GM21447 (cell line): Measurements from ENCODE around the gene PSMB7.

Experiments
- ATAC-seq: cut with Tn5 transposase; IDR thresholded peaks from one replicate; pipeline ENCODE4 v1.9.1; 2021; ENCODE audit not compliant: unreplicated experiment

The PSMB7 gene

DNA sequence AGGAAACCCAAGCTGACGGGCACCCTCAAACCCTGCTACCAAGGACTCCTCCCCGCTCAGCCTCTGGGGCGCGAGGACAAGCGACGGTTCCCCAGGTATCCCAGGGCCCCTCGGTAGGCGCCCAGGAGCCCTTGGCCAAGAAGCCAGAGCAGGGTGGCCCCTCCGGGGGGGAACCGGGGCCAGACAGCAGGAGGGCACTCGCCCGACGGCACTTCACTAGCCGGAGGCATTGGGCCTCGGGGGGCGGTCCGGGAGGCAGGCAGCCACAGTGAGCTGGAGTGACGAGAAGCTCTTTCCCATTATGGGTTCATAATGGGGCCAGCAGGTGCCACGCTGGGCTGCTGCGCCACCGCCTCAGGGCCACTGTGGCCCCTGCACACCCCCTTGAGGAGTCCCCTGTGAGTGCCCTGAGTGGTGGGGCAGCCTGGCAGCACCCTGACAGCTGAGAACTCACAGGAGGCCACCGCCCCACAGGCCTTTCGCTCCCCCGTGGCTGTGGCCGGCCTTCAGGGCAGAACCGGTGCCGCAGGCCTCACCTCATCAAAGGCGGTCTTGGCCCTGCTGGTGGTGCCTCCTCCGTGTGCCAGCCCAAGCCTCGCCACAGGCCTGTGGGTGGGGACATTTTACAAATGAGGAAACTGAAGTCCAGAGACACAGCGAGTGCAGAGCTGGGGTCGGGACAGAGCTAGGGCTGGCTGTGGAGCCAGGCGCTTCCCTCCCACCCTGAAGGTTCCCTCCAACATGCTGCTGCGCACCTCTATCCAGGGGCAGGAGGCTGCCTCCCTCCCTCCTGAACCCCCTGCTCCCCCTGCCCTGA is 68.7 kb downstream of the PSMB7 start:
- ATAC-seq: no peak

DNA sequence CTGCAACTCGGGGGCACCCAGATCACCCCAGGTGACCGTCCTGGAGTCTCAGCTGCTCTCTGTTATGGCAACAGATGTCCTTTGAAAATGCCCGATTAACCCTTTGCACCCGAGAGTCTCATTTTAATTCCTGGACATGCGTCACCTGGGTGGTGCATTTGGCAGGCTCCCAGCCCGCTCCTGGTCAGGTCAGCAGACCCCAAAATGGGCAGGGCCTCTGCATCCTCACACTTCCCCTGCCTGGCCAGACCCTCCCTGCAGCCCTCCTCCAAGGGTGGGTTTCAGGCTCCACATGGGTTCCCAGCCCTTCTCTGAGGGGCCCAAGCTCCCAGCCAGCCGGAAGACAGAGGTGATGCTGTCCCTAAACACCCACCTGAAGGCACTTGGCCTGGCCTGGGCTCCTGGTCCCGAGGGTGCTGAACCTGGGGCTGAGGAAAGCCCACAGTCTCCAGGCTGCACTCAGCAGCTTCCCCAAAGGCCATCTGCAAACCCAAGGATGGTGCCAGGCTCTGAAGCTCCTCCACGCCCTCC is 69.4 kb downstream of the PSMB7 start:
- ATAC-seq: no peak

DNA sequence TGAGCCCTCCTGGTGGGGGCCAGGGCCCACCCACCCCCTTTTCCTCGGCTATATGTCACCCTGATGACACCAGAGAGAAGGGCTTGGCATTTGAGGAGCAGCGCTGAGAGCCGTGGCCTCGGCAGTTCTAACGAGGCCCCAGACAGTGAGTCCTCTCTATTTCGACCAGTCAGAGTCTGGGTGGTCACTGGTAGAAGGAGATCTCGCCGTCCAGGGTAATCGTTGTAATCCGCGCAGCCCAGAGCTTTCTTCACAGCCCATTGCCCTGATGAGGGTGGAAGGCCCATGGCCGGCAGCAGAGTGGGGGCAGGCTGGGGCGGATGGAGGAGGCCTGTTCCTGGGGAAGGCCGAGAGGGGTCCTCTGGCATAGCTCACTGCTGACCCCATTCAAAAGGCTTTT is 70.2 kb downstream of the PSMB7 start:
- no peak for ATAC-seq

DNA sequence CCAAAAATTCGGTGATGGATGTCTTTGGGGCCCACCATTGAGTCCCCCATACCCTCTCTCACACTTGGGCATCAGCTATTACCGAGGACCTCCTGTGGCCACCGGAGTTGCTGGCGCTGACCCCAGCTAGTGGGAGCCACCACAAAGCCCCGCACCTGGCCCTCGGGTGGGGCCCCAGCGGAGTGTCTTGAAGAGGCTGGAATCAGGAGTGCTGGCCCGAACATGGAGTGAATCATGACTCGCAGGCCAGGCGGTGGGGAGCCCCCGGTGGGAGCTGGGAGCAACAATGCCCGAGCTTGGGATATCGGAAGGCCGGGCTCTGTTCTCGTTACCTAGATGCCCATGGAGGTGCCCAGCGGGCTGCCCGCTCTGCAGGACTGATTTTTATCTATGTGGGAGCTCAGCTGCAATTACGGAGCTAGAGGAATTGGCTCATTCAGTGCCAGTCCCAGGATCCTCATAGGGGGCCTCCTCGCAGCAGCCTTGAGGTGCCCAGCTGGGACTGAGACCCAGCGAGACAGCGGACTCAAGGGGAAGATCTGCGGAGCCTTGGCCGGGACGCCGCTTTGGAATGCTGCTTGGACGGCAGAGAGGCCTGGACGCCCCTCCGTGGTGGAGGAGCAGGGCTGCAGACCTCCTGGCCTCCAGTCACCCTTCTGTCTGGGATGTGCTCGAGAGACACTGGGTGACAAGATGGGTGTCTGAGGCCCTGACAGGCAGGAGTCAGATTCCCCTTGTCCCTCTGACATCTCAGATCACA is 70.8 kb downstream of the PSMB7 start:
- no peak for ATAC-seq

DNA sequence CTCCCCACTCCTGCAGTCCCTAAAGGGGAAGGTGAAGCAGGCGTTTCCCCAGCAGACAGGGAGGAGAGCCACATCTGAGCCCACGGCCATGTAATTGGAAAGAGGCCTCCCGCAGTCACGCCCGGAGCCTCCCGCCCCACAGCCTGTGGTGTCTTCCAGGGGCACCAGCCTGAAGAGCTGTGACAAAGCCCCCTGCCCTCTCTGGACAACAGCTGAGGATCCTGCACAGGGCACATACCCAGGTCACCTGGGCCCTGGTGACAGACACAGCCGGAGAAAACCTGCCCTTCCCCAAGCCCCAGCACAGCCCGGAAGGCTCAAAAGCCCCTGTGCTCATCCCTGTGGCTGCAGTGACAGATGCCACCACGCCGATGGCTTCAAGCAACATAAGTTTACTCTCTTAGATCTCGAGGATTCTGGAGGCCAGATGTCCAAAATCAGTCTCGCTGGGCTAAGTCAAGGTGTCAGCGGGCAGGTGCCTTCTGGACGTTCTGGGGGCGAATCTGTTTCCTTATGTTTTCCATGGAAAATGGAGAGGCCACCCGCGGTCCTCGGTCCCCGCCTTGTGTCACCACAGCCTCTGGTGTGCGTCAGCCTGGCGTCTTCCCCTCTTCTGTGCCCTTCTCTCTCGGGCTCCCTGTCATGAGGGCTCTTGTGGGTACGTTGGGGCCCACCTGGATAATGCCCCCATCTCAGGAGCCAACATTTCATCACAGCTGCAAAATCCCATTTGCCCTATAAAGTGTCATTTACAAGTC is 71.5 kb downstream of the PSMB7 start:
- ATAC-seq: no peak

DNA sequence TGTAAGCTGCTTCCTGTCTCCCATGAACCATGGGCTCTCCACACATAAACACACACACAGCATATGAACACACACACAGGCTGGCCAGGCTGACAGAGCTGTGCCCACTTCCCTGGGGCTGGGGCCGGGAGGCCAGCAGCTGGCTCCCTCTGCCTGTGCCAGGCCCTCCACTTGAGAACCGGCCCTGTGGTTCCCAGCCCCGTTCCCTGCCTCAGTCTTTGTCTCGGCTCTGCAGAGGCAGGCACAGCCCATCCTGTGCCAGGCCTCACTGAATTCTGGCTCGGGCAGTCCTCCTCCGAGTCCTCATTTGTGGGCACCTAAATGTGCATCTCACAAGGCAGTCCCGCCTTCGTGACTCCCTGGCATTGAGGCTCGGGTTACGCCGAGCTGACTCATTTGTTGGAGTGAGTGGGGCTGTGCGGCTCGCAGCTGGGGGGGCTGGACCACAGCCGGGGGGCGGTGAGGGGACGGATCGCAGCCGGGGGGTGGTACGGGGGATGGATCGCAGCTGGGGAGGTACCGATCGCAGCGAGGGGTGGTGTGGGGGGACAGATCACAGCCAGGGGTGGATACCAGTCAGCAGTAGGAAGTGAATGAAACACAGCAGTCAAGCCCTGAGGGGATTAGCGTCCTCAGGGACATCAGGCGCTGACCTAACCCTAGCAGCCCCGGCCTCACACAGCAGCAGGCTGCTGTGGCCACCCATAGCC is 72.3 kb downstream of the PSMB7 start:
- no peak for ATAC-seq

DNA sequence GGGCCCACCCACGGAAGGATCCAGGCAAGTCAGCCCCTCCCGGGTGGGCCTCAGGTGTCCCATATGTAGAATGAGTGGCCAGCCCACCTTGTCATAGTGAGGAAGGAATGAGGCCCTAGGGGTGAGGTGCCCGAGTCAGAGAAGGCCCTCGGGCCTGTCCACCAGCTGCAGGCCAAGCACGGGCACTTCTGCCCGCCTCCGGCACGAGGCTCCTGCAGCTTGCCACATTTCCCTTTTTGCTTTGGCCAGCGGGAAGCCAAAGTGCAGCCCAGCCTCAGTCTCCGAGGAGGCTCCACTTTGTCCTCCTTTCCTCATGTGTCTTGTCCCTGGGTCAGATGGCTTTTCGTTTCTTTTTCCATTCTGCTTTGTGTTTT is 72.9 kb downstream of the PSMB7 start:
- ATAC-seq: no peak

DNA sequence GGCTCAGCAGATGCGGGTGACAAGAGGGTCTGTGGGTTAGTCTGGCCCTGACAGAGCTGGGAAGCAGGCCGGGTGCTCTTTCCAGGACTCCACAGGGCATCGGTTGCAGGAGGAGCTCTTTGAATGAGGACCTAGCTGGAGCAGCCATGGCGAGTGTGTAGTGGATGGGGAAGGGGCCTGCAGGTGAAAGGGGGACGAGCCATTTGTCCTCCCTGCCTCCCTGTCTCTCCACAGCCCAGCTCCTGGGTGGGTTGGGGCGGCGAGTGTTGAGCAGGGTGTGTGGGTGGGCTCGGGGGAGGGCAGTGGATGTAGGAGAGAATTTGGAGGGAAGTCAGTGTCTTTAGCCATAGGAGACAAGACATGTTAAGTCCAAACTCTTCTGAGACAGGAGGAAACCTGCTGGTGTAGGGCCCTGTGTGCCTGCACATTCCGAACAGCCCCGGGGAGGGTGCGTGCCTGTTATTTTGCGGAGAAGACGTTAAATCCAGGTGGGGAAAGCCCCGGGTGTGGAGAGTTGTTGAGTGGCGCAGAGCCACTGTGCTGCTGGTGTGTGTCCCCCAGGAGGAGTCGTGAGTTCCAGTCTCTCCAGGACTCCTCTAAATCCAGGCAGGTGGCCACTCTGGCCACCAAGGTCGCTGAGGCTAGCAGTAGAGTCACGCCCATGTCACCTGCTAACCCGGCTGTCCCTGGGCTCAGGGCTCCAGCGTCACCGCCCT is 73.6 kb downstream of the PSMB7 start:
- no peak for ATAC-seq

DNA sequence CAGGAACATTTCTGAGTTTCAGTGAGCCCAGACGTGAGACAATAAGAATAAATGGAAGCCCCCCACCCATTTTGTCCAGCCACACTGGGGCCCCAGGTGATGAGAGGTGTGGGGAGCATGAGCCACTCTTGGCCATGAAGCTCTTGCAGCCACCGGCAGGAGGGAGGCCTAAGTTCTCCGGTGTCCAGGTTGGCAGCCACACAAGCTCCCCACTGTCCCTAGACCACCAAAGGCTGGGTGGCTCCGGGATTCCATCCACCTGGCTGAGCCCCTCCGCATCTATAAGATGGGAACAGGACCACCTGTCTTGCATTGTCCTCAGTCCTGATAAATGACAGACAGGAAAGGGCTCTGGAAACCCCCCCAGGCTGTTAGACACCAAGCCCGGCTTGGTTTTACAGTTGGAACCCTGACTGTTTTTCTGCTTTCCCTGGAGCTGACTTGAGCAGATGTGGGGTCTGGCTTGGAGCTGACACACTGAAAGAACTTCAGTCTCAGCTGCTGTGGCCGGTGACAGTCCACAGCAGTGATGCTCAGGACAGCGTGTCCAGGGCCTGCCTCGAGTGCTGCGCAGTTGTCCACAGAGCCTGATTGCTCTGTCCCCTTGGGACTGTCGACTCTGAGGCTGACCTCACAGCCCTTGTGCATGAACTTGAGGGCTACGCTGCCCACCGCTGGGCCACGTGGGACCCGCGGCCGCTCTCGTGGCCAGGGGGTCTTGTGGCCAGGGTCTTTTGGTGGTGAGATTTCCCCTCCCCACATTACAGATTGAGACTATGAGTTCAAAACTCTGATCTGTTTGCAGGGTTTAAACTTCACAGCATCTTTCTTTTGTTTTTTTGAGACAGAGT is 74.8 kb downstream of the PSMB7 start:
- no peak for ATAC-seq

DNA sequence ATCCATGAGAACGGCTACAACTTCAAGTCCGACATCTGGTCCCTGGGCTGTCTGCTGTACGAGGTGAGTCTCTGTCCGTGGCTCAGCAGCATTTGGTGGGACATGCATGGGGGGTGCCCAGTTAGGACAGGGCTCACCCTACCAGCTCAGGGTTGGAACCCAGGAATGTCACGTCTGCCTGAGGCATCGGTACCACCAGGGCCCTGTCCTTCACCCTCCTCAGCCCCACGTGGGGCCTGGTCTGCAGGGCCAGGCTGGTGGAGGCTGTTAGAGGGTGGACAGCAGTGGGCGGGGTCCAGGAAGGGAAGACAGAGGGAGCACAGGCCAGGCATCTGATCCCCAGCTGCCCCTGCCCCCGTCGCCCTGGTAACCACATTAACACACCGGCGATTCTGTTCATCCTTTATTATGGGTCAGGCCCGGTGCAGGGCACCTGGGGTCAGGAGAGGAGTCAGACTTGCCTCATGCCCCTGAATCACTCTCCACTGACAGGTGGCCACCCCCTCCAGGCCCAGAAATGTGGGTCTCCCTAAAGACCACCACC is 75.6 kb downstream of the PSMB7 start:
- no peak for ATAC-seq

DNA sequence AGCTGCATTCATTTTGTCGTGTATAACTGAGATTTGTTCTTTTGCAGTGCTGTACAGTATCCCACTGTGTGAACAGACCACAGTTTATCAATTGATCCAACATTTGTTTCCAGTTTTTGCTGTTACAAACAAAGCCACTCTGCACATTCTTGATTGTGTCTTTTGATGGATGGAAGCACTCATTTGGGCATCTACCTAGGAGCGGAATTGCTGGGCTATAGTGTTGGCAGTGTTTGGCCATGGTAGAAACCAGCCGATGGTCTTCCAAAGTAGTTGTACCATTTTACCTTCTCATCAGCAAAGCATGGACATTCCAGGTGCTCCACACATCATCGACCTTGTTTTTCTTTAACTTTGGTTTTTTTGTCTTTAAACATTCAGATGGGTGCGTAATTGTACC is 77.7 kb downstream of the PSMB7 start:
- no peak for ATAC-seq

DNA sequence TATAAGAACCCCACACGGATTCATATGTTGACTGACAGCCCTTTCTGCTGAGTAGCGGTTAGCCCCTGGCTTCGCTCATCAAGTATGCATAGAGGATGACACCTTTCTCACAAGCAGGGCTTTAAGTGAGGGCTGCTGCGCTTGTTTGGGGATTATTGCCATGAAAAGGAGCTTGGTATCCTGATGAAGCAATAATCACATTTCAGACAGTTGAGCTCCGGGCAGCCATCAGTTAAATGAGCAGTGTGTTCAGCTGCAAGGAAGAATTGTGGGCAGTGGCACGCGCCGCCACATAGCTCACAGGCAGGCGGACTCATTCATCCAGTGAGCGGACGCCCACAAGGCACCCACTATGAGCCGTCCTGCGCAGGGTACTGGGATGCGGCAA is 79.9 kb downstream of the PSMB7 start:
- ATAC-seq: no peak

DNA sequence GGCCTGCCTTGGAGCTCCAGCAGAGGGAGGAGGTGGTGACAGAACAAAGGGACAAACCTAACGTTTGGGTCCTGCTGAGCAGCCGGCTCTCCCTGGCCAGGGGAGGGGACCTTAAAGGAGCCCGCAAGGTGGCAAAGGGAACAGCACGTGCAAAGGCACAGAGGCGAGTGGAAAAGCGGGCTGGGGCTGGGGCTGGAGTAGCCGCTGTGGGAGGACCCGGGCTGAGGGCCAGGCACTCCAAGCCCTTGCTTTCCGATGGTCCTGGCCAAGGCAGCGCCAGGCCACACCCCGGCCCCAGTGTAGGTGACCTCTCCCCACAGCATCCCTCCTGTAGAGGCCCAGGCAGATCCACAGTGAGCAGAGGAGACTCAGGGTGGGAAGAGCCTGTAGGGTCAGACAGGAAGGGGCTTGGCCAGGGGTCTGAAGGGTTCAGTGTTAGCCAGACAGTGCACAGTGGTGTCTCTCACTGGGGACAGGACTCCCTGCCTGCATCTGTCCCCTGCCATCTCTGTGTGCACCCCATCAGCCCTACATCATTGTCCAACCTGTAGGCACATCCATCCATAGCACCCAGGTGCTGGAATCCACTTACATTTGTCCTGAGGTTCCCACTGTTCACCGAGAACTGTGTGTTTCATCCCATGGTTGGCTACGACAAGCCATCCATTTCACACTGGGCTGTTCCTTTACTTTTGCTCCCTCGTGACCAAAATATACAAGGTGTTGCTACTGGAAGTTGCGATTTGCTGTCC is 80.5 kb downstream of the PSMB7 start:
- ATAC-seq: no peak

DNA sequence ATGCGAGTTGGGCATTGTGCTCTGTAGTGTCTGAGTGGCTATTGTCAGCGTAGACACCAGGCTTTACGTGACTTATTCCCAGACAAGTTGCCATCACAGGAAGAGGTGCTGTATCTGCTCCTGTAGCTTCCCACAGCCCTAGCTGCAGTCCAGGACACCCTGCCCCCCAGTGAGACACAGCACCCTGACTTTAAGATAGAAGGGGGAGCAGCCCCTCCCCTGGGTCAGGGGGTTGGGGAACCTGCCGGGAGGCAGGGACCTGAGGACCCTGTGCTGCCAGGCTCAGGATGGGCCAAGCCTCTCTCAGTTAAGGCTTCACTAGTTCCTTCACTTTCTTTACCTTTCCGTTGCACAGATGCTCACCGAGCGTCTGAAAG is 82.1 kb downstream of the PSMB7 start:
- ATAC-seq: no peak

DNA sequence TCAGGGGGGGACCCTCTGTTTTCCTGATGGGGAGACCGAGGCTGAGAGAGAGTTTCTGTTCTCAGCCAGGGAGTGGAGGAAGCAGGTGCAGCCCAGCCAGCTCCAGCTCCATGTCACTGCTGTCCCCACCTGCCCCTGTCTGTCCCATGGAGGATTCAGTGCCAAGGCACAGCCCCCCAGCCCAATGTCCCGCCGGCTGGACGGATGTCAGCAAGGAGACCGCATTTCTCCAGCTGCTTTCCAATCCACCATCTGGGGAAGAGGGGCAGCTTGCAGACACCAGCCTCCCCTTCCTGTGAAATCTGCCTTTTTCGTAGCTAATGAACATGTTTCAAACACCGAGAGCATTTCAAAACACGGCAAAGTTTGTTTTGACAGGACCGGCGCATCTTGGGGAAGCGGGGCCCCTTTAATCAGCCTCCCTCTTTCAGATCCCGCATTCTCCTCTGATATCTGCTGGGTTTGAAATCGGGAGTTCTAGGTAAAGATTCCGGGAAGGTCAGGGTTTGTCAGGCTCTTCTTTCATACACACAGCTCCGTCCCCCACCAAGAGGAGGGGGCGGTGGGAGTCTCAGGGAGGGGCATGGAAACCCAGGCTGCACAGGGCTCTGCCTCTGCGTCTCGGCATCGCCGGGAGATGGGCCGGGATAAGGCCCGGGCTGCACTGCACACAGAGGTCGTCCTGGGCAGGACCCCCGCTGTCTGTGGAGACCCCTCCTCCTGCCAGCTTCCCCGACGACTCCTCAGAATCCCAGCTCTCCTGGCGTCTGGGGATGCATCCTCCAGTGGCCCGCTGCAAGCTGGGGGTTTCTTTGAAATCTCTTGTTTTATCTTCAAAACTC is 82.7 kb downstream of the PSMB7 start:
- no peak for ATAC-seq

DNA sequence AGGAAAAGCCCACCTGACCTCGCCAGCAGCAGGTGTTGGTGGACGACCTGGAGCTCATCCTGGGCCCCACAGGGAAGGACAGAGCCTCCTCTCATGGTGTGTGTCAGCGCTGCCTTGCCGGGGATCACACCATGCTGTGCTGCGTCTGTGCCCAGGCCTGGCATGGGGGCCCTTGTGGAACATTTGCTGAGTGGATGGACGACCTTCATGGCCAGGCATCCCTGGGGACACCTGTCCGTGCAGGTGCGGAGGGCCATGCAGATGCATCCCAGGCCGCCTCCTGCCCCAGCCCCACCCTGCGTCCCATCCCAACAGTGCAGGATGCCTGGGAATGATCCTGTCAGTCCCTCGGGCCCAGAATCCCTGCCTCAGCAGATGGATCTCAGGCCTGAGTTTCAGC is 83.7 kb downstream of the PSMB7 start:
- no peak for ATAC-seq

DNA sequence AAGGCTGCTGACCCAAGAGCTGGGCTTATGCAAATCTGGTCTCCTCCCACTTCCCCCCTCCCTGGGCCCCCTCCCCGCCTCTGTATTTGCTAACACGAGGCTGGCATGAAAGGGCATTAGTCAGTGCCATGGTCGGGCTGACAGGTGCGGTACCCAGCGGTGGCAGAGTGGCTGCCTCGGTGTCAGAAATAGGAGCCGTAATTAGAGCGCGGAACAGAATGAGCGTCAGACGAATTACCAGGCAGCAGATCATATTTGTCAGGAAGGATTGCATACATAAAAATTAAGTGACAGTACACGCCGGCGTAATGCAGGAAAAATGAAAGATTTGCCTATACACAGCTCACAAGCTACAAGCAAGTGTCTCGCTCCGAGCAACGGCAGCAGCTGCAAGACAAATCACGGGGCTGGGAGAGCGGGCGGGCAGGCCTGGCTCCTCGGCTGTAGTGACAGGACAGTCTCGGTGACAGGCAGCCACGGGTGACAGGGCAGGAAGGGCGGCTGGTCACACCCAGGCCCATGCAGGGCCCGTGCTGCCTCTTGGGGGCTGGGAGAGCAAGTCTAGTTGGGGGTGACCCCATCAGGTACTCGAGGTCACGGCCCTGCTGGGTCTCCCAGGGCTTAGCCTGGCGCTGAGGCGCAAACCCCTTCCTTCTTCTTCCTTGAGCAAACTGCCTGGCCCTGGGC is 85.1 kb downstream of the PSMB7 start:
- no peak for ATAC-seq
